Kidney glomerular epithelial cell (primary cell): Measurements from ENCODE around the gene SLC6A6.
"Not testable (repeated sequence)": the region's sequence is repeated elsewhere in the genome, so short reads cannot be mapped to it uniquely, and the experiment has no call there.

Experiments used
- DNase-seq: peaks from one replicate; lab custom pipeline; 2025; lab: John Stamatoyannopoulos, UW

The SLC6A6 gene

DNA sequence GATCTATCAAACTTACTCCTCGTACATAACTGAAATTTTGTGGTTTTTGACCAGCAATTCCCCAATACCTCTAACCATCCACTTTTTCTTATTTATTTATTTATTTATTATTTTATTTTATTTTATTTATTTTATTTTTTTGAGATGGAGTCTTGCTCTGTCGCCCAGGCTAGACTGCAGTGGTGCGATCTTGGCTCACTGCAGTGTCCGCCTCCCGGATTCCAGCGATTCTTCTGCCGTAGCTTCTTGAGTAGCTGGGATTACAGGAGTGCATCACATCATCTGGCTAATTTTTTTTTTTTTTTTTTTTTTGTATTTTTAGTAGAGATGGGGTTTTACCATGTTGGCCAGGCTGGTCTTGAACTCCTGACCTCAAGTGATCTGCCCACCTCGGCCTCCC is 35.3 kb downstream of the SLC6A6 start:
- not testable (repeated sequence) for DNase-seq

GRCh38 chr3:14438262-14438661 is 35.9 kb downstream of the SLC6A6 start:
- DNase-seq, result no peak

DNA sequence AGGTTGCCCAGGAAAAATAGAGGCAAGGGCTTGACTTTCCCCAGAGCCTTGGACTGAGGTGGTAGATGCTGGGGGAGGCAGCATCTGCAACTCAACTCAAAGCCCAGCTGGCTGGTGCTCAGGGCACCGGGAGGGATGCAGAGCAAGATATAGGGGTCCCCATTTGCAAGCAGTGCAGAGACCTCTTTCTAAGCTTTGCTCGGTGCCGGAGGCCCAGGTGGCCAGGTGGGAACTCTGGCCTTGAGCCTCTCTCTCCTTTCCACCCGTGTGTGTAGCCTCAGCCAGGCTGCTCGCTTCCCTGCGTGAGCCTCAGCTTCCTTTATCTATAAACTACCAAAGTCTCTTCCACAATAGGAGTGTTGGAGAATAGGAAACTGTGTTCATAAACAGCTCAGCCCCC is 36.5 kb downstream of the SLC6A6 start:
- no peak for DNase-seq

- DNase-seq, result peak; percentile 25
These were observed 37.2 kb downstream of the SLC6A6 start for GRCh38 chr3:14439501-14440167.

- DNase-seq, result no peak
These were observed 37.7 kb downstream of the SLC6A6 start for GRCh38 chr3:14440168-14440518.

GRCh38 chr3:14440531-14441239 is 38.3 kb downstream of the SLC6A6 start:
- peak; percentile 32 for DNase-seq

DNA sequence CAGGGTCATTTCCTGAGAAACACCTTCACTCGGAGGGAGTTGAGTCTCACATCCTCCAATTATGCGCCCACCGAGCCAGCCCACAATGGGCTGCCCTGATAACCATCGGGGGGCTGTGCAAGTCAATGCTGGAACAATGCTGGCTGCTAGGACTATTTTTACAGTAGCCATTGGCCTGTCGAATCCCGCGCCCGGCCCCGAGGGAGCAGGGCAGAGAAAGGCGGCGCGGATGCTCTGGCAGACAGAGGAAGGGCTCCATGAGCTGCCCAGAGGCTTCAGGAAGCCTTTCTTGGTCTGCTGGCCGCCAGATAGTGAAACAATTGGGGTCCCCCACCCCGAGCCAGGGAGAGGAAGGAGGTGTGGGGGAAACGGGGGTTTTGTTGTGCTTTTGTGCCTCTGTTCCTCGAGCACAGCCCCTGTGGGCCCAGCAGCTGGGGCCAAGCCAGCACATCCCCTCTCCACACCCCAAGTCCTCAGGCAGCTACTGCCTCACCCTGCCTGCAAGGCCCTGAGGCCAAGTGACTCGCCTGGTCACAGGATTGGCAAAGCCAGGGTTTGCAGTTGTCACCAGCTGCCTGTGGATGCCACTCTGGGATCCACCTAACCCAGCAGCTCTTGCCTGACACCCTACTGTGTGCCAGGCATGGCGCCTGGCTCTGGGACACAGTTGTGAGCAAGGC is 39.0 kb downstream of the SLC6A6 start:
- DNase-seq, result no peak

DNA sequence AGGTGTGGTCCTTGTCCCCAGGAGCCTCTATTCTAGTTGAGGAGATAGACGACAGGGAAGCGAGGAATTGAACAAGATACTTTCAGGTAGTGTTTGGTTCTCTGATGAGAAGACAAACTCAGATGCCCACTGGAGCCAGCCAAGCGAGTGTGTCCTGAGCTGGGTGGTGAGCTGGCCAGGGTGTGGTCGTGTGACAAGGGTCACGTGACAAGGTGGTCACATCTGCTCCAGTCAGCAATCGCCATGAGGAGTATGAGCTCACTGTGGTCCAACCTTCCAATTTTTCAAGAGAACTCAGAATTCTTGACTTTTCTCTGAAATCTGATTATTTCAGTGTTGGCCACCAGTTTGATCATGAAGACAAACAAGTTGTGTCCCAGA is 39.5 kb downstream of the SLC6A6 start:
- no peak for DNase-seq

DNA sequence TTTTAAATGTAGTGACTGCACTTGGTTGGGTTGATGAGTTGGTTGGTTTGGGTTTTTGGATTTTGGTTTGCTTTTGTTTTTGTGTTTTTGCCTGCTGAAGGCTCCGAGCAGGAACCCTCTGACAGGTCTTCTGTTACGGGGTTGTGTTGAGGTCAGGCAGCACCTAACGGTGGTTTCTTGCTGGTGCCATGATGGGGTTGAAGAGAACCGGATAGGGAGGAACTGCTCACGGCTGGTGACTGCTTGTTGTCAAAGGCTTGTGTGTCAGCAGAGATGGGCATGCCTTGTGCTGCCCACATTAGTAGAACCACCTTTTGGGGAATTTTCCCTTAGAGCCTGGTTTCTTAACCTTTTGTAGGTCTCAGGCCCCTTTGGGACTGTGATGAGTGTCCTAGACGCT is 42.0 kb downstream of the SLC6A6 start:
- no peak for DNase-seq

GRCh38 chr3:14445773-14446172 is 43.4 kb downstream of the SLC6A6 start:
- DNase-seq, result no peak

DNA sequence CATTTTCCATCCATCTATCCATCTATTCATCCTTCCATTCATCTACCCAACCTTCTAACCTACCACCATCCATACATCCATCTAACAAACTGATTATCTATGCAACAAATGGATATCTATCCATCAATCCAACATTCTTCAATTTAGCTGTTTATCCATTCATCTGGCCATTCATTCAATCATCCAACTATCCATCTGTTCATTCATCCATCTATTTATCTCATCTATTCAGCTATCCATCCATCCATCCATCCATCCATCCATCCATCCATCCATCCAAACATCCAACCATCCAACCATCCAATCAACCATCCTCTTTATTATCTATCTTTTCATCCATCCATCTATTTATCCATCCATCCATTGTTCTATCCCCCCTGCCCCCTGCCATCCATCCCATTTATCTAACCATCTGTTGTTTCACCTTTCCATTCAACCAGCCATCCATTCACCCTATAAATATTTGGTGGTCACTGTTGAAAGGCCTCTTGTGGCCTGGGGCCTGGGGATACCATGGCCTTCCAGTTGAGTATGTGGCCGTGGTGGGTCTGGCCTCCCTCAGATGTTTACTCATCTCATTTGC is 44.7 kb downstream of the SLC6A6 start:
- DNase-seq, result no peak

GRCh38 chr3:14448063-14448462 is 45.7 kb downstream of the SLC6A6 start:
- no peak for DNase-seq

DNA sequence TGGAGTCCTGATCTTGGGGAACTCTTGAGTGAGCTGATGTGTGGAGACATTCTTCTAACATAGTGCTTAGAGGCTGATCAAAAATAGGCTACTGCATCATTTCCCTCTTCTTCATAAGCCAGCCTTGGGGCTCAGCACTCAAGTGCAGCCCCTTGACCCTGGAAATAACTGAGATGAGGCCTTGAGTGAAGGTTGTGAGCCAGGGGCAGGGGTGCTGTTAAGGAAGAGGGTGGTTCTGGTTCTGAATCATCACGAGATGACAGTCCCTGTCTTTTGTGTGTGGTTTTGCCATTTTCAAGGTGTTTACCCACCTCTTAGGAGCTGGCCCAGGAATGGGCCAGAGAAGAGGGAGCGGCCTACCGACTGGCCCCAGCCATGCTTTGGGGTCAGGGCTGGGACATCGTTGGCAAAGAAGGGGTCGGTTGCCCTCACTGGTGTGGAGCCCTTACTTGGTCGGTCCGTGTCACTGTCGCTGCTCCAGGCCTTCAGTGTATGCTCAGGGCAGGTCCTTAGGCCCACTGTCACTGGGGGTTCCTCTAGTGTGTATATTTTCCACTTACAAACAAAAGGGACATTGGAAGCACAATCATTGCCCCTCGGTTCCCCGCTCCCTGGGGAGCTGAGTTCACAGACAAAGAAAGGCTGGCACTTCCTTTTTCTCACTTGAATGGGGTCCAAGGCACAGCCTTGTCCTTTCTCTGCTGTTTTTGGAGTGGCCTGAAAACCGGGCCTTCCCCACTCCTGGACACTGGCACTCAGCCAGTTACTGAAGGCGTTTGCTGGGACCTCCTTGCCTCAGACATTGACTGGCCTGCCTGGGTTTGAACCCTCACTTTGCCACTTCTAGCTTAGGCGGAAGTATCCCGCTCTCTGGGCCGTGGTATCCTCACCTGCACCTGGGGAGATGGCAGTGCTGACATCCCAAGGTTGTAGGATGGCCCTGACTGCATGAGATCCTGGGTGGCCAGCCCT is 46.6 kb downstream of the SLC6A6 start:
- no peak for DNase-seq

DNA sequence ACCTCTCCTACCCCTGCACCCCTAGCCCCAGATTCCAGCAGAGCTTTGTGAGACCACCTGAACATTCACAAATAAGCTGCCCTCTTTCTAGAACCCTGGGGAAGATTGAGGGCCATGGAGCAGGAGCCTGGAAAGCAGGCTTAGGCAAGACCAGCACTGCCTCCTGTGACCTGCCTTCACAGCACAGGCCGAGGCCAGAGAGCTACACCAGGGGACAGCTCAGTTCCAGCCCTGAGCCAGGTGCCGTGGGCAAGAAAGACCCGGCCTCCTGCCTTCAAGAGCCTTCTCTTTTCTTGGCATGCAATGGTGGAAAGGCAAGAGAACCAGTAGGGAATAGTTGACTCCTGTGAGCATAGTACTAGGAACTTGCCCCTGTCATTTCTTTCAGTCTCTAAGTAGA is 48.1 kb downstream of the SLC6A6 start:
- DNase-seq, result no peak

- no peak for DNase-seq
These were observed 48.7 kb downstream of the SLC6A6 start for GRCh38 chr3:14450922-14451606.

DNA sequence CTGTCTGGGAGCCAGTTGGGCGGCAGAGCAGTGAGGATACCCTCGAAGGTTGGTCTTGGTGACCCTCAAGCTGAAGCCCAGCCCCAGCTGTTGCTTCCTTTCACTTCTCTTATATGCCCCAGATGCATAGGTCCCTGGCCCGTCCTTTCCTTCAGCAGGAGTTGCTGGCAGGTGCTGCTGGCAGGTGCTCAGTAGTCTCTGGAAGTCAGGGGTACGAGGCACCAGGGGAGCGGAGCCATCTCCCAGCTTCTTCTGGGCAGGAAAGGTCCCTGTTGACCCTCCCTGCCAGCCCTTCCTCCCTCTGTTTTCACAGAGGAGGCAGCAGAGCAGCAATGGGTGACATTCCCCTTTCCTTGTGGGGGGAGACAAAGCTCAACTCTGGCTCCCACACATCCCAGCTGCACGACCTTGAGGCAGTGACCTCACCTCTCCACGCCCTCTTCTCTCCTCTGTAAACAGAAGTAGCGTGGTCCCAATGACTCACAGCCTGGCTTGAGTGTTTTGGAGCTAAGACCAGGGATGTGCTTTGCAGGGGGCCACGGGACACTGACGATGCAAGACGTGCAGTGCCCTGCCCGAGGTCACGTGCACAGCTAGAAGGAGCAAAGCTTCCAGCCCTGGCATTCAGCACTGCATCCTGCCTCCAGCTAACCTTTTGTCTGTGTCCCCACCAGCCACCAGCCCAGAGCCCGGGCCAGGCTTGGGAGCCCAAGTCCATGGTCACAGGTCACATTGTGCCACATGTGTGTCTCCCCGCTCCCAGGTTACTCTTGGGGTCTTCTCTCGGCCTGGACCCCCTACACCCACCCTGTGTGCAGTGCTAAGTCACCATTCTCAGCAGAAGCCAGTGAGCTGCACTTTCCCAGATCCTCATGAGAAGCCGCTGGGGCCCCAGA is 49.7 kb downstream of the SLC6A6 start:
- peak; percentile 88 for DNase-seq

DNA sequence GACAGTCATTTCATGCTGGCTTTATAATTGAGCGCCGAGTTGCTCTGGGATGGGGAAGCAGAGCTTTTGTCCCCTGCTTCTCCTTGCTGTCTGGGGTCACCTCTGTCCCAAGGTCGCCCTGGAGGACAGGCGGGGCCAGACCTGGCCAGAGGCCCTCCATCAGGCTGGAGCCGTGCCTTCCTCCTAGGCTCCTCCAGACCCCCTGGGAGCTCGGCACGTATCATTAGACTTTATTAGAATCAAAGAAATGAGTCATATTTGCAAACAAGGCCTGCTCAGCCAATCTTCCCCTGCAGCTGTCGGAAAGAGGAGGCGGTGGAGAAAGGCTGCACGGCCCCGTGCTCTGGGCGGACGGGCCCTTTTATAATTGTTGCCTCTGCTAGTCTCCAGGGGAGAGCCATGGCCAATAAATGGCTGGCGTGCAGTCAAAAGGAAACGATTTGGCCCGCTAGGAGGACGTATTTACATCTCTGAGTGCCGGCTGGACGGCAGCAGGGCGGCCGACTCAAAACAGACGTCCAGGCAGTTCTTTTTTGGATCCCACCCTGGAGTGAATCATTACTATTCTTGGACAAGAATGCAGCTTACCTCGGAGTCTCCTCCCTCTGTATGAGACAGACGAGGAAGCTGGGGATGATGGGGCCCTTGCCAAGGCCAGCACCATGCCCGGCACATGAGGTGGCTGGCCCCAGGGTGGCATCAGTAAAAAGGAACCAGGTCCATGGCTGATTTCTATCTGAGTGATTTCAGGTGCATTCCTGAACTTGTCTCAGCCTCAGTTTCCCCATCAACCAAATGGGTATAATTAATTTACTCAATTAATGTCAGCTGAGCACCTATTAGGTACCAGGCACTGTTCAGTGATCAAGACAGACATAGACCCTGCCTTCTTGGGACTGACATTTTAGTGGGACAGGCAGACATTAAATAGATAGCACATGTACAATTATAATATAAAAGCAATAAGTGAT is 50.6 kb downstream of the SLC6A6 start:
- DNase-seq, result peak; percentile 97

GRCh38 chr3:14453876-14454638 is 51.7 kb downstream of the SLC6A6 start:
- DNase-seq, result no peak
